Epithelial cell of esophagus (primary cell): ENCODE results near the gene ZNF624.

ENCODE experiments used
- DNase-seq: peaks from one replicate; pipeline ENCODE4 v3.0.0; 2010; ENCODE audit warnings: low read depth
- H3K4me3 ChIP-seq: 2 replicates; pipeline ENCODE4 v1.5.1; 2011; ENCODE audit warnings: mild to moderate bottlenecking, low read length, control low read depth
- CTCF ChIP-seq: IDR thresholded peaks from 2 replicates; pipeline ENCODE4 v1.5.1; 2011; ENCODE audit warnings: low read depth, mild to moderate bottlenecking, low read length, control low read depth, inconsistent platforms; ENCODE audit not compliant: insufficient read depth; ENCODE audit errors: missing control alignments

ZNF624 gene

DNA sequence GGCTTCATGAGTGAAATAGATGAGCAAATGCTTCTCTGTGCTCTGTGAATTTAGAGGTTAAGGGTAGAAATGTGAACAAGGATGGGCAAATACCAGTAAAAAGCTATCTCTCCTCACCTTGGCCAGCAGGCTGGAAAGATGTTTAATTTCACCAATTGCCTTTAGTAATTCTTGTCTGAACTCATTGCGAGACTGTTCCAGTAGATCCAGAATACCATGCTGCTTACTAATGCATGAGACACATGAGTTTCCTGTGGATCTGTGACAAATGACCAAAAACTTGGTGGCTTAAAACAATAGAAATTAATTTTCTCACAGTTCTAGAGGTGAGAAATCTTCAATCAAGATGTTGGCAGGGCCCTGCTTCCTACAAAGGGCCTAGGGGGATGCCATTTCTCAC, 9.3 kb upstream of the ZNF624 start:
- H3K4me3 ChIP-seq: no peak overlapping the region
- peak; percentile 74 for DNase-seq
- TF ChIP-seq CTCF: no peak

- DNase-seq: no peak
- no peak overlapping the region for H3K4me3 ChIP-seq
- no peak for TF ChIP-seq CTCF
Measured at GRCh38 chr17:16661217-16661616, 7.6 kb upstream of the ZNF624 start.

DNA sequence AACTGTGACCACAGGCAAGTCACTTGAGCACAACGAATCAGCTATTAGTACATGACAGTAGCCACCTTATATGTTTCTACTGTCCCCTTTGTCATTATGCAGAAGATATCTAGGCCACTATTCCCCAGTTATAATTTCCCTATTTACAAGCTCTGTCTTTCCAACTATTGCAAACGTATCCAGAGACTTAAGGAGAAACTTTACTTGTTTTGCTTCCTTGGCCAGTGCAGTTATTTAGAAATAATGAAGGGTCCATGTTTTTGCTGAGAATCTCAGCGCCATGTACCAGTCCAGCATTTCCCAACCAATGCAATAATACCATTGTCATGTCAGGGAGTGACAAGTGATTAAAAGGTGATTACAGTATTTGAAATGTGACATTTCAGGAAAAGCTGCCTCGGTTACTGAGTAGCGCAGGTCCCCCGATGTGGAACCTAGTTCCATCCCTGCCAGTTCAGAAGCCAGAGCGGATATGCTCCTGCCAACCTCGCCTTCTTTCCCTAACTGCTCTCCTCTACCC, 743 bp downstream of the ZNF624 start:
- peak overlapping the region; percentile 58 for H3K4me3 ChIP-seq
- TF ChIP-seq CTCF: no peak
- DNase-seq: peak; percentile 64

GRCh38 chr17:16652252-16652651, 1.4 kb downstream of the ZNF624 start:
- peak overlapping the region; percentile 58 for H3K4me3 ChIP-seq
- TF ChIP-seq CTCF: no peak

DNA sequence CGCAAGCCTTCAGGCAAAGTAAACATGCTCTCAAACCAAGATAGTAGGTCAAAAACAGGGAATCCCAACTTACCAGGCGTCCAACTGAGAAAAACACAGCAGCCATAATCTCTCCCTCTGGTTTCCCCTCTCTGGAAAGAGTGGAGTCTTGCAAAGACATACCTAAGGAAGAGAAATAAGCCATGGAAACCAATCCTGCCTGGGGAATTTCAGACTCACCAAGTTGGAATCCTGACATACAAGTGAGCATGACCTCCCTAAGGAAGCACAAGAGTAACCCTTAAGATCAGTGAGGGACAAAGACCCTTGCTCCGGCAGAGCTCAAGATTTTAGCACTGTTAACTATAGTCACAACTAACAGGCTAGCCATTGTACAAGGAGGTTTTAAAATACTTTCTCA, 4.1 kb downstream of the ZNF624 start:
- no peak overlapping the region for H3K4me3 ChIP-seq
- DNase-seq: peak; percentile 2
- TF ChIP-seq CTCF: no peak

More at GRCh38 chr17:16652252-16652651, 1.4 kb downstream of the ZNF624 start:
- no peak for DNase-seq

GRCh38 chr17:16639438-16639837, 14.2 kb downstream of the ZNF624 start:
- DNase-seq: no peak
- H3K4me3 ChIP-seq: no peak overlapping the region
- no peak for TF ChIP-seq CTCF

- no peak for TF ChIP-seq CTCF
- no peak for DNase-seq
- H3K4me3 ChIP-seq: no peak overlapping the region
Measured at GRCh38 chr17:16623282-16623681, 30.4 kb downstream of the ZNF624 start.
